ENCODE measurements around the gene ZNF19.
"Not testable (repeated sequence)": the region's sequence is repeated elsewhere in the genome, so short reads cannot be mapped to it uniquely, and the experiment has no call there.

The ZNF19 gene

DNA sequence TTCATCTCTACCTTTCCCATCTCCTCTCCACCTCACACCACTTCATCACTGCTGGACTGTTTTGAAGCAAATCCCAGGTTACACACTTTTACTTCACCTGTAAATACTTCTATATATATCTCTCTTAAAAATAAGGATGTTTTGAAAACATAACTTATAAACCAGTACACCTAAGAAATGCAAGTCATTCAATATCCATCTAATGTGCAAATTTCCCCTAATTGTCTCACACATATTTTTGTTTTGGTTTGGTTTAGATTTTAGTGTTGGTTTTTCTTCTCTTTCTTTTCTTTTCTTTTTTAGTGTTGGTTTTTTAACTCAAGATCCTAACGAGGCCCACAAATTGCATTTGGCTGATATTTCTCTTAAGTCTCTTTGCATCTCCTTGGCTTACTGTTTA is 17.9 kb upstream of the ZNF19 start:
- H3K27me3 ChIP-seq (ENCODE audit: insufficient read depth, low read length, poor library complexity, severe bottlenecking): no peaks in the 10 kb centered on the region
- no peak overlapping the region for H2AFZ ChIP-seq (ENCODE audit: low read length)
- H3K9ac ChIP-seq (ENCODE audit: low read depth, low read length, poor library complexity, severe bottlenecking): no peak overlapping the region
- no peaks in the 10 kb centered on the region for H3F3A ChIP-seq (ENCODE audit: low read depth)
- no peaks in the 10 kb centered on the region for H3K9me2 ChIP-seq (replicated peaks; ENCODE audit: low read depth, low read length)
- H3K4me1 ChIP-seq (ENCODE audit: insufficient read depth, low read length, poor library complexity, severe bottlenecking): no peaks in the 10 kb centered on the region
- no peak for TF ChIP-seq CTCF (conservative IDR thresholded peaks at IDR 0.05; ENCODE audit: low read length)
- TF ChIP-seq EZH2phosphoT487 (IDR thresholded peaks at IDR 0.05; ENCODE audit: borderline replicate concordance): no peak
- H3K4me2 ChIP-seq (ENCODE audit: low read depth, low read length, poor library complexity, severe bottlenecking): no peak overlapping the region
- no peak overlapping the region for H3K4me3 ChIP-seq (ENCODE audit: low read length, poor library complexity, severe bottlenecking)
- no peaks in the 10 kb centered on the region for H3K9me3 ChIP-seq (ENCODE audit: insufficient read depth, low read depth, low read length)
- no peaks in the 10 kb centered on the region for H3K36me3 ChIP-seq (ENCODE audit: insufficient read depth, low read length)
- H4K20me1 ChIP-seq (ENCODE audit: insufficient read depth, low read length, poor library complexity, severe bottlenecking): no peaks in the 10 kb centered on the region
- no peaks in the 10 kb centered on the region for H3K79me2 ChIP-seq (ENCODE audit: insufficient read depth, low read length)

GRCh38 chr16:71504901-71505300 is 15.8 kb upstream of the ZNF19 start:
- H3K9ac ChIP-seq (ENCODE audit: low read depth, low read length, poor library complexity, severe bottlenecking): no peak overlapping the region
- H3K79me2 ChIP-seq (ENCODE audit: insufficient read depth, low read length): no peaks in the 10 kb centered on the region
- H3K27me3 ChIP-seq (ENCODE audit: insufficient read depth, low read length, poor library complexity, severe bottlenecking): no peaks in the 10 kb centered on the region
- no peaks in the 10 kb centered on the region for H3F3A ChIP-seq (ENCODE audit: low read depth)
- no peaks in the 10 kb centered on the region for H3K9me3 ChIP-seq (ENCODE audit: insufficient read depth, low read depth, low read length)
- H2AFZ ChIP-seq (ENCODE audit: low read length): no peak overlapping the region
- H3K4me1 ChIP-seq (ENCODE audit: insufficient read depth, low read length, poor library complexity, severe bottlenecking): no peaks in the 10 kb centered on the region
- no peaks in the 10 kb centered on the region for H4K20me1 ChIP-seq (ENCODE audit: insufficient read depth, low read length, poor library complexity, severe bottlenecking)
- TF ChIP-seq CTCF (conservative IDR thresholded peaks at IDR 0.05; ENCODE audit: low read length) (no peak), EZH2phosphoT487 (IDR thresholded peaks at IDR 0.05; ENCODE audit: borderline replicate concordance) (no peak)
- H3K4me3 ChIP-seq (ENCODE audit: low read length, poor library complexity, severe bottlenecking): no peak overlapping the region
- H3K36me3 ChIP-seq (ENCODE audit: insufficient read depth, low read length): no peaks in the 10 kb centered on the region
- H3K4me2 ChIP-seq (ENCODE audit: low read depth, low read length, poor library complexity, severe bottlenecking): no peak overlapping the region
- no peaks in the 10 kb centered on the region for H3K9me2 ChIP-seq (replicated peaks; ENCODE audit: low read depth, low read length)

GRCh38 chr16:71504051-71504450 is 14.9 kb upstream of the ZNF19 start:
- not testable (repeated sequence) for H3K9me2 ChIP-seq (replicated peaks; ENCODE audit: low read depth, low read length); H3F3A ChIP-seq (ENCODE audit: low read depth); H2AFZ ChIP-seq (ENCODE audit: low read length); H3K79me2 ChIP-seq (ENCODE audit: insufficient read depth, low read length); H4K20me1 ChIP-seq (ENCODE audit: insufficient read depth, low read length, poor library complexity, severe bottlenecking); H3K36me3 ChIP-seq (ENCODE audit: insufficient read depth, low read length); H3K9ac ChIP-seq (ENCODE audit: low read depth, low read length, poor library complexity, severe bottlenecking); H3K4me1 ChIP-seq (ENCODE audit: insufficient read depth, low read length, poor library complexity, severe bottlenecking); H3K9me3 ChIP-seq (ENCODE audit: insufficient read depth, low read depth, low read length); H3K4me3 ChIP-seq (ENCODE audit: low read length, poor library complexity, severe bottlenecking); H3K27me3 ChIP-seq (ENCODE audit: insufficient read depth, low read length, poor library complexity, severe bottlenecking); H3K4me2 ChIP-seq (ENCODE audit: low read depth, low read length, poor library complexity, severe bottlenecking)

DNA sequence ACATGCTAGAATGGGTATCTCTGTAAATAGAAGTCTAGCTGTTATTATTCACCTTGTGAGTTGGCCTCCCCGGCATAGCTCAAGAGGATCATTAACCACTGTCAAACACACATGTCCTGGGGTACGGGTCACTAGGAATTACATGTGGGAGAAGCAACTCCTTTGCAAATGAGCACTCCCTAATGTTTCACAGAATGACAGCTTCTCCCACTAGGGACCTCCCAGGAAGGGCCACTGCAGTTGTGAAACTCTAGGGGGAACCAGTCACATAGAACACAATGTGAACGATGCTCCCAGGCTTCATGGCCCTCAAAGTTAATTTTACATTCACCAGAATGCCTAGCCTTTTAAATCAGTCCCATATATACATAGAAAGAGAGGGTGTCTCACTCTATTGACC is 12.4 kb upstream of the ZNF19 start:
- Histone ChIP-seq H3K9ac (ENCODE audit: low read depth, low read length, poor library complexity, severe bottlenecking) (no peak overlapping the region), H3K79me2 (ENCODE audit: insufficient read depth, low read length) (no peaks in the 10 kb centered on the region), H3K4me3 (ENCODE audit: low read length, poor library complexity, severe bottlenecking) (no peak overlapping the region), H3K4me2 (ENCODE audit: low read depth, low read length, poor library complexity, severe bottlenecking) (no peak overlapping the region), H3K9me2 (replicated peaks; ENCODE audit: low read depth, low read length) (no peaks in the 10 kb centered on the region), H2AFZ (ENCODE audit: low read length) (no peak overlapping the region), H3K36me3 (ENCODE audit: insufficient read depth, low read length) (no peaks in the 10 kb centered on the region), H3F3A (ENCODE audit: low read depth) (no peaks in the 10 kb centered on the region), H3K4me1 (ENCODE audit: insufficient read depth, low read length, poor library complexity, severe bottlenecking) (no peaks in the 10 kb centered on the region), H4K20me1 (ENCODE audit: insufficient read depth, low read length, poor library complexity, severe bottlenecking) (no peaks in the 10 kb centered on the region), H3K27me3 (ENCODE audit: insufficient read depth, low read length, poor library complexity, severe bottlenecking) (no peaks in the 10 kb centered on the region), H3K9me3 (ENCODE audit: insufficient read depth, low read depth, low read length) (no peaks in the 10 kb centered on the region)
- TF ChIP-seq EZH2phosphoT487 (IDR thresholded peaks at IDR 0.05; ENCODE audit: borderline replicate concordance): no peak
- no peak; the same call in 1 of the 2 replicates for TF ChIP-seq CTCF (conservative IDR thresholded peaks at IDR 0.05; ENCODE audit: low read length)
